Vagina (tissue), 2 donors: Measurements from ENCODE around the gene NAGA.

Source experiments
- CTCF ChIP-seq, 3 experiments: fragments of 450-650 bp in 2 of 3; fragments of 200-600 bp in 1 of 3; sonication (generic) in 1 of 3; IDR thresholded peaks; one replicate each; pipeline ENCODE4 v1.5.1; 2017 to 2019; ENCODE audit warnings: antibody characterized with exemption in 3 of 3, mild to moderate bottlenecking in 2 of 3, moderate library complexity in 2 of 3
- POLR2A ChIP-seq, 2 donors: fragments of 450-650 bp; IDR thresholded peaks; one replicate each; pipeline ENCODE4 v1.6.1; 2017; ENCODE audit warnings: antibody characterized with exemption in 2 of 2, mild to moderate bottlenecking in 2 of 2, moderate library complexity in 2 of 2

DNA sequence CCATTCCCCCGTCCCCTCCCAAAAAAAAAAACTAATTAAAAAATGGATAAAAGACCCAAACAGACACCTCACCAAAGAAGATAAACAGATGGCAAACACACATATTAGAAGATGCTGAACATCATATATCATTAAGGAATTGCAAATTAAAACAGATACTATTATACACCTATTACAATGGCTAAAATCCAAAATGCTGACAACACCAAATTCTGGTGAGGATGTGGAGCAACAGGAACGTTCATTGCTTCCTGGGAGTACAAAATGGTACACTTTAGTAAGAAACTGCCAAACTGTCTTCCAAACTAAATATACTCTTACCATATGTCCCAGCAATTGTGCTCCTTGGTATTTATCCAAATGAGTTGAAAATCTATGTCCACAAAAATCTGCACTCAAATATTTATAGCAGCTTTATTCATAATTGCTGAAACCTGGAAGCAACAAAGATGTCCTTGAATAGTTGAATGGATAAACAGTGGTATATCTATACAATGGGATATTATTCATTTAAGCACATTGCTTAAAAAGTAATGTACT, 19.9 kb downstream of the NAGA start:
- TF ChIP-seq CTCF (IDR thresholded peaks at IDR 0.05) (no peak), POLR2A (IDR thresholded peaks at IDR 0.05) (no peak)
